ENCODE measurements around the gene GRAMD1B. TPM values are rescaled to one million over a fixed set of nuclear protein-coding genes. Genes with fewer than 3 reads are reported as not detected.
"Not testable (repeated sequence)": the region's sequence is repeated elsewhere in the genome, so short reads cannot be mapped to it uniquely, and the experiment has no call there.

Gene GRAMD1B
- total and polyA plus RNA-seq, 2 donors from 2014 or later: 4.4 to 18.2 TPM

DNA sequence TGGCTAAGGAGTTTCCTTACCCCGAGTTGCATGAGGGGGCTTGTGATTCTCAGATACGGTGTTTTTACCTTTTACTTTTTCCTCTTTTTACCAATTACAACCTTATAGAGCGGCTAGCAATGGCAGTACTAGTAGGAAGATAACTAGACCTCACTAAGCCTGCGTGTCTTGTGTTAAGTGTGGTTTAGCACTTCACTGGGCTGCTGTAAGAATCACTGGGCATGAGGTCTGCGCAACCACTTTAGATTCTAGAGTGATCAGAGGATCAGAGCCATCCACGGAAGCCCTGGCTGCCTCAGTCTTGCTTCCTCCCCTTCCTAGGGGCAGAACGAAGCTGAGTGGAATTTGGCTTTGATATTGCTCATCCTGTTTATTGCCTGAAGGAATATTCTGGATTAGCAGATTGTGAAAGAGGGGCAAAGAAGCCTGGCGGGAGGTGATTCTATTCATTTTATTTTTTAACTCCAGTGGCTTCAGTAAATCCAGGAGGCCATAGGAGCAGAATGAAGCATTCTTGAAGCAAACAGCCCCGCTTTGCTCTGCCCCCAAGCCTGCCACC lies 88.5 kb downstream of the GRAMD1B start:
- DNase-seq: no peak
- Histone ChIP-seq H3K9ac (ENCODE audit: low read length in 3 of 3) (no peak overlapping the region), H3K9me3 (ENCODE audit: control insufficient read depth in 2 of 3, insufficient read depth in 1 of 3, low read length in 3 of 3) (no peaks in the 10 kb centered on the region), H3K27me3 (ENCODE audit: control insufficient read depth, insufficient read depth, low read length) (no peaks in the 10 kb centered on the region), H3K4me3 (ENCODE audit: low read length in 3 of 3) (no peak overlapping the region), H3K4me1 (ENCODE audit: control insufficient read depth in 2 of 3, insufficient read depth in 2 of 3, low read depth in 1 of 3, low read length in 3 of 3) (no peaks in the 10 kb centered on the region), H3K27ac (ENCODE audit: low read depth in 2 of 2, low read length in 2 of 2) (no peak overlapping the region), H3K36me3 (ENCODE audit: control insufficient read depth in 2 of 3, insufficient read depth in 3 of 3, low read length in 3 of 3) (no peaks in the 10 kb centered on the region)
- TF ChIP-seq, protein P1, sequence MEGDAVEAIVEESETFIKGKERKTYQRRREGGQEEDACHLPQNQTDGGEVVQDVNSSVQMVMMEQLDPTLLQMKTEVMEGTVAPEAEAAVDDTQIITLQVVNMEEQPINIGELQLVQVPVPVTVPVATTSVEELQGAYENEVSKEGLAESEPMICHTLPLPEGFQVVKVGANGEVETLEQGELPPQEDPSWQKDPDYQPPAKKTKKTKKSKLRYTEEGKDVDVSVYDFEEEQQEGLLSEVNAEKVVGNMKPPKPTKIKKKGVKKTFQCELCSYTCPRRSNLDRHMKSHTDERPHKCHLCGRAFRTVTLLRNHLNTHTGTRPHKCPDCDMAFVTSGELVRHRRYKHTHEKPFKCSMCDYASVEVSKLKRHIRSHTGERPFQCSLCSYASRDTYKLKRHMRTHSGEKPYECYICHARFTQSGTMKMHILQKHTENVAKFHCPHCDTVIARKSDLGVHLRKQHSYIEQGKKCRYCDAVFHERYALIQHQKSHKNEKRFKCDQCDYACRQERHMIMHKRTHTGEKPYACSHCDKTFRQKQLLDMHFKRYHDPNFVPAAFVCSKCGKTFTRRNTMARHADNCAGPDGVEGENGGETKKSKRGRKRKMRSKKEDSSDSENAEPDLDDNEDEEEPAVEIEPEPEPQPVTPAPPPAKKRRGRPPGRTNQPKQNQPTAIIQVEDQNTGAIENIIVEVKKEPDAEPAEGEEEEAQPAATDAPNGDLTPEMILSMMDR (IDR thresholded peaks at IDR 0.05; ENCODE audit: borderline replicate concordance, extremely low read depth, insufficient read depth): no peak
- no peak for FAIRE-seq
- intact Hi-C loops (cut with DNase I): loop anchor here (10.0 kb wide), 1 partner anchor 186 kb away; no protein-coding TSS in a partner anchor

DNA sequence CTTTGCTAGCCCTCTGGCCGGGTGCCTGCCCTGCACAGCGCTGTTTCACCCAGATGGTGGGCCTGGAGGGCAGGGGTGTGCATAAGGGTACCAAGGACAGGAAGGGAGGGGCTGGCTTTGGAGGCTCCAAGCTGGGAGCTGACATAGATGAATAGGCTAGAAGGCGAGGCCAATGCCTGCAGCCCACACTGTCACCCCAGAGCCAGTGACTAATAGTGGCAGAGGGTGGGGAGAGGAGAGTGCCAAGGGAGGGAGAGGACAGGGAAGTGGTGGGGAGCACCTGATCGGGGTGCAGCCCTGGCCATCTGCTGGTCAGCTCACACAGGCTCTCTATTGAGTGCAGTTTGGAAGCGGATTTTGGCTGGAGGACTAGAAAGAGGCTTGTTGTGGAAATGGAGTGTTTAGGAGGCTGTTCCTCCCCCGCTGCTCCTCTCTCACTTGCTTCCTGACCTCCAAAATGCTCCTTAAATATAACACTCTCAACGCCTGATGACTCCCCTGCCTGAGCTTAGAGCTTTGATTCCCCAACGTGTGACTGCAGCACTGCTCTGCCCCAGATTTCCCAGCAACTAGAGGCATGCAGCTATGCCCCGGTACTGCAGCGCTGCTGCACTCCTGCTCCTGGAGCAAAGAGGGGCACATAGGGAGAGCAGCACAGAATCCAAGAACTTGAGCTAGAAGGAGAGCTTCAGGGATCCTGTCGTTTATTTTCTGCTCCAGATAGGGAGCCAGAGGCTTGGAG lies 89.2 kb downstream of the GRAMD1B start:
- peak overlapping the region in 1 of 2 donors; percentile 10 for H3K27ac ChIP-seq (ENCODE audit: low read depth in 2 of 2, low read length in 2 of 2)
- TF ChIP-seq, protein P1 (IDR thresholded peaks at IDR 0.05; ENCODE audit: borderline replicate concordance, extremely low read depth, insufficient read depth): no peak
- DNase-seq: peak in 2 of 5 donors; percentile 52 to 55
- no peaks in the 10 kb centered on the region for H3K27me3 ChIP-seq (ENCODE audit: control insufficient read depth, insufficient read depth, low read length)
- H3K9ac ChIP-seq (ENCODE audit: low read length in 3 of 3): no peak overlapping the region
- intact Hi-C loops (cut with DNase I): loop anchor here (10.0 kb wide), 1 partner anchor 186 kb away; no protein-coding TSS in a partner anchor
- no peak for FAIRE-seq
- no peaks in the 10 kb centered on the region for H3K36me3 ChIP-seq (ENCODE audit: control insufficient read depth in 2 of 3, insufficient read depth in 3 of 3, low read length in 3 of 3)
- H3K4me1 ChIP-seq (ENCODE audit: control insufficient read depth in 2 of 3, insufficient read depth in 2 of 3, low read depth in 1 of 3, low read length in 3 of 3): no peaks in the 10 kb centered on the region
- no peak overlapping the region for H3K4me3 ChIP-seq (ENCODE audit: low read length in 3 of 3)
- H3K9me3 ChIP-seq (ENCODE audit: control insufficient read depth in 2 of 3, insufficient read depth in 1 of 3, low read length in 3 of 3): no peaks in the 10 kb centered on the region

DNA sequence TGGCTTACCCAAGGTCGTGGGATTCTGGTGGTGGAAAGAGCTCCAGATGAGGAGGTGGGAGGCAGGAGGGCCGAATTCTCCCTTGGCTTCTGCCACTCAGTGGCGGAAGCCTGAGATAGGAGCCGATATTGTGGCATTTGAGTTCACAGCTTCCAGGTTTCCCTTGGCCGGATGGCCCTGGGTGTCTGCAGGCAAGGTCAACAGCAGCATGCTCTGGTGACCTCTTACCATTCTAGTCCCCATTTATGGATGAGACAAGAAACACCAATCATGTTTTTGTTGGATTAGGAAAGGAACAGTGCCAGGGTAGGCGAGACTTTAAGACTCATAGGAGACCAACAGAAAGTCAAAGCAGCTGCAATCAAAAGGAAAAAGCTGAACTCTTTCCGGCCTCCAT lies 89.7 kb downstream of the GRAMD1B start:
- no peak overlapping the region for H3K4me3 ChIP-seq (ENCODE audit: low read length in 3 of 3)
- H3K9me3 ChIP-seq (ENCODE audit: control insufficient read depth in 2 of 3, insufficient read depth in 1 of 3, low read length in 3 of 3): no peaks in the 10 kb centered on the region
- H3K27me3 ChIP-seq (ENCODE audit: control insufficient read depth, insufficient read depth, low read length): no peaks in the 10 kb centered on the region
- peak overlapping the region in 1 of 2 donors; percentile 10 for H3K27ac ChIP-seq (ENCODE audit: low read depth in 2 of 2, low read length in 2 of 2)
- intact Hi-C loops (cut with DNase I): loop anchor here (10.0 kb wide), 1 partner anchor 185 kb away; no protein-coding TSS in a partner anchor
- H3K36me3 ChIP-seq (ENCODE audit: control insufficient read depth in 2 of 3, insufficient read depth in 3 of 3, low read length in 3 of 3): no peaks in the 10 kb centered on the region
- H3K9ac ChIP-seq (ENCODE audit: low read length in 3 of 3): no peak overlapping the region
- FAIRE-seq: no peak
- DNase-seq: no peak
- no peaks in the 10 kb centered on the region for H3K4me1 ChIP-seq (ENCODE audit: control insufficient read depth in 2 of 3, insufficient read depth in 2 of 3, low read depth in 1 of 3, low read length in 3 of 3)
- TF ChIP-seq, protein P1 (IDR thresholded peaks at IDR 0.05; ENCODE audit: borderline replicate concordance, extremely low read depth, insufficient read depth): no peak

DNA sequence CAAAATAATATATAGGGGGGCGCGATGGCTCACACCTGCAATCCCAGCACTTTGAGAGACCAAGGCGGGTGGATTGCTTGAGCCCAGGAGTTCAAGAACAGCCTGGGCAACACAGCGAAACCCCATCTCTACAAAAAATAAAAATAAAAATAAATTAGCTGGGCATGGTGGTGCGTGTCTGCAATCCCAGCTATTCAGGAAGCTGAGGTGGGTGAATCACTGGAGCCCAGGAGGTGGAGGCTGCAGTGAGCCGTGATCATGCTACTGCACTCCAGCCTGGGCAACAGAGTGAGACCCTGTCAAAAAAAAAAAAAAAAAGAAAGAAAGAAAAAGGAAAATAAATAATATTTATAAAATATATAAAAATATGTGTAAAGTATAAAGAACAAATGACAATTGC lies 90.4 kb downstream of the GRAMD1B start:
- H3K9me3 ChIP-seq (ENCODE audit: control insufficient read depth in 2 of 3, insufficient read depth in 1 of 3, low read length in 3 of 3); H3K4me1 ChIP-seq (ENCODE audit: control insufficient read depth in 2 of 3, insufficient read depth in 2 of 3, low read depth in 1 of 3, low read length in 3 of 3); H3K36me3 ChIP-seq (ENCODE audit: control insufficient read depth in 2 of 3, insufficient read depth in 3 of 3, low read length in 3 of 3); H3K4me3 ChIP-seq (ENCODE audit: low read length in 3 of 3); DNase-seq; FAIRE-seq; intact Hi-C loops (cut with DNase I); H3K27ac ChIP-seq (ENCODE audit: low read depth in 2 of 2, low read length in 2 of 2); H3K9ac ChIP-seq (ENCODE audit: low read length in 3 of 3); H3K27me3 ChIP-seq (ENCODE audit: control insufficient read depth, insufficient read depth, low read length): not testable (repeated sequence)

All from kidney (tissue), 14 donors.